Endothelial cell of umbilical vein (primary cell): ENCODE measurements around the gene VPS35L.

Experiments
- EZH2 ChIP-seq: IDR thresholded peaks from 2 replicates; pipeline ENCODE4 v1.6.1; 2012; ENCODE audit warnings: borderline replicate concordance, low read depth, mild to moderate bottlenecking, moderate library complexity, low read length, inconsistent platforms; ENCODE audit not compliant: severe bottlenecking
- FOS ChIP-seq: IDR thresholded peaks from 2 replicates; pipeline ENCODE4 v1.6.1; 2011; ENCODE audit warnings: mild to moderate bottlenecking, low read length, moderate library complexity, borderline replicate concordance; ENCODE audit not compliant: insufficient read depth
- GATA2 ChIP-seq: IDR thresholded peaks from 2 replicates; pipeline ENCODE4 v1.7.0; 2011; ENCODE audit warnings: low read depth, mild to moderate bottlenecking, moderate library complexity, mixed read lengths, low read length; ENCODE audit not compliant: insufficient read length, insufficient read depth
- MYC ChIP-seq: IDR thresholded peaks from one replicate; pipeline ENCODE4 v1.6.1; 2011; ENCODE audit warnings: mild to moderate bottlenecking, low read depth, low read length
- POLR2A ChIP-seq: IDR thresholded peaks from 2 replicates; pipeline ENCODE4 v1.6.1; 2012; ENCODE audit warnings: low read depth, mild to moderate bottlenecking, control low read depth, low read length
- POLR2AphosphoS5 ChIP-seq: IDR thresholded peaks from 2 replicates; pipeline ENCODE4 v1.6.1; 2012; ENCODE audit warnings: low read depth, mild to moderate bottlenecking, control low read depth, low read length, moderate library complexity; ENCODE audit not compliant: insufficient read depth
- TF ChIP-seq, protein P1 (sequence below), 2 donors: IDR thresholded peaks; 1 replicate in 1 of 2; 2 replicates in 1 of 2; pipeline ENCODE4 v1.5.1; 2011; ENCODE audit warnings: low read length in 2 of 2, mild to moderate bottlenecking in 2 of 2, moderate library complexity in 2 of 2, control low read depth in 1 of 2, inconsistent platforms in 1 of 2, low read depth in 1 of 2; ENCODE audit not compliant: insufficient read depth in 1 of 2; ENCODE audit errors: extremely low read depth in 1 of 2
- TF ChIP-seq, protein P2 (sequence below): IDR thresholded peaks from 2 replicates; pipeline ENCODE4 v1.6.1; 2011; ENCODE audit not compliant: insufficient read depth, insufficient read length

DNA sequence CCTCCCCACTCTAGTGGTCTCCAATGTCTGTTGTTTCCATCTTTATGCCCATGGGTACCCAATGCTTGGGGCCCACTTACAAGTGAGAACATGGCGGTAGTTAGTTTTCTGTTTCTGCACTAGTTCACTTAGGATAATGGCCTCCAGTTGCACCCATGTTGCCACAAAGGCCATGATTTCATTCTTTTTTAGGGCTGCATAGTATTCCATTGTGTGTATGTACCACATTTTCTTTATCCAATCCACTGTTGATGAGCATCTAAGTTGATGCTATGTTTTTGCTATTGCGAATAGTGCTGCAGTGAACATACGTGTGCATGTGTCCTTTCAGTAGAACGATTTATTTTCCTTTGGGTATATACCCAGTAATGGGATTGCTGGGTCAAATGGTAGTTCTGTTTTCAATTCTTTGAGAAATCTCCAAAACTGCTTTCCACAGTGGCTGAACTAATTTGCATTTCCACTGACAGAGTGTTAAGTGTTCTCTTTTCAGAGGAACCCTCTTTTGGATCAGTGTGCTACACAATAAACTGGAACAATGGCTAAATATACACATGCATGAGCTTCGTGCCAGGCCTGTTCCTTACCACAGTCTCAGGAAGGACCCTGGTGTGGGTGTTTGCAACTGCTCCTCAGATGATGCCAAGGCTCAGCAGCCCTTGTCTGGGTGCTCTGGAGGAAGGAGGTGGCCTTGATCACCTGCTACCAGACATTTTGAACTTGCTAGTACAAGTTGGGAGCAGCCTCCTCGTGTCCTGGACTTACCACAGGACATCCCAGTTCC, 128.1 kb downstream of the VPS35L start:
- TF ChIP-seq, protein P1, sequence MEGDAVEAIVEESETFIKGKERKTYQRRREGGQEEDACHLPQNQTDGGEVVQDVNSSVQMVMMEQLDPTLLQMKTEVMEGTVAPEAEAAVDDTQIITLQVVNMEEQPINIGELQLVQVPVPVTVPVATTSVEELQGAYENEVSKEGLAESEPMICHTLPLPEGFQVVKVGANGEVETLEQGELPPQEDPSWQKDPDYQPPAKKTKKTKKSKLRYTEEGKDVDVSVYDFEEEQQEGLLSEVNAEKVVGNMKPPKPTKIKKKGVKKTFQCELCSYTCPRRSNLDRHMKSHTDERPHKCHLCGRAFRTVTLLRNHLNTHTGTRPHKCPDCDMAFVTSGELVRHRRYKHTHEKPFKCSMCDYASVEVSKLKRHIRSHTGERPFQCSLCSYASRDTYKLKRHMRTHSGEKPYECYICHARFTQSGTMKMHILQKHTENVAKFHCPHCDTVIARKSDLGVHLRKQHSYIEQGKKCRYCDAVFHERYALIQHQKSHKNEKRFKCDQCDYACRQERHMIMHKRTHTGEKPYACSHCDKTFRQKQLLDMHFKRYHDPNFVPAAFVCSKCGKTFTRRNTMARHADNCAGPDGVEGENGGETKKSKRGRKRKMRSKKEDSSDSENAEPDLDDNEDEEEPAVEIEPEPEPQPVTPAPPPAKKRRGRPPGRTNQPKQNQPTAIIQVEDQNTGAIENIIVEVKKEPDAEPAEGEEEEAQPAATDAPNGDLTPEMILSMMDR (IDR thresholded peaks at IDR 0.05; ENCODE audit: extremely low read depth in 1 of 2, insufficient read depth in 1 of 2, low read depth in 1 of 2, low read length in 2 of 2) = no peak
- TF ChIP-seq EZH2 (no peak), POLR2AphosphoS5 (no peak), POLR2A (no peak), MYC (no peak), GATA2 (no peak), FOS (no peak)
- TF ChIP-seq, protein P2, sequence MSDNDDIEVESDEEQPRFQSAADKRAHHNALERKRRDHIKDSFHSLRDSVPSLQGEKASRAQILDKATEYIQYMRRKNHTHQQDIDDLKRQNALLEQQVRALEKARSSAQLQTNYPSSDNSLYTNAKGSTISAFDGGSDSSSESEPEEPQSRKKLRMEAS = no peak
